Gastroesophageal sphincter (tissue), 4 donors: ENCODE data around the gene C6orf132. TPM values are rescaled to one million over a fixed set of nuclear protein-coding genes. Genes with fewer than 3 reads are reported as not detected.

ENCODE experiments used
- ATAC-seq: fragments of 150-250 bp; one replicate; pipeline ENCODE4 v1.9.1; 2016; ENCODE audit warnings: mild to moderate bottlenecking, moderate library complexity
- H3K27ac ChIP-seq, 4 donors: fragments of 200-600 bp; sonication (generic) in 3 of 4; 1 replicate in 3 of 4; 2 replicates in 1 of 4; pipeline ENCODE4 v1.5.1; 2016 to 2019
- H3K27me3 ChIP-seq: fragments of 200-600 bp; sonication (generic); one replicate; pipeline ENCODE4 v1.5.1; 2019
- H3K36me3 ChIP-seq, 2 donors: fragments of 200-600 bp; sonication (generic); one replicate each; pipeline ENCODE4 v1.5.1; 2019; ENCODE audit warnings: control low read depth in 1 of 2
- H3K4me1 ChIP-seq, 3 donors: fragments of 200-600 bp; sonication (generic); 1 replicate in 2 of 3; 2 replicates in 1 of 3; pipeline ENCODE4 v1.5.1; 2016 to 2019; ENCODE audit warnings: control low read depth in 2 of 3
- H3K4me3 ChIP-seq, 2 donors: fragments of 200-600 bp; sonication (generic); one replicate each; pipeline ENCODE4 v1.5.1; 2019; ENCODE audit warnings: mild to moderate bottlenecking in 1 of 2, moderate library complexity in 1 of 2
- H3K9me3 ChIP-seq, 3 donors: fragments of 200-600 bp; sonication (generic); one replicate each; pipeline ENCODE4 v1.5.1; 2017 to 2019; ENCODE audit warnings: control low read depth in 2 of 3
- CTCF ChIP-seq, 4 experiments: fragments of 200-600 bp in 2 of 4; fragments of 450-650 bp in 2 of 4; sonication (generic) in 1 of 4; IDR thresholded peaks; one replicate each; pipeline ENCODE4 v1.5.1; 2017 to 2019; ENCODE audit warnings: antibody characterized with exemption in 4 of 4, mild to moderate bottlenecking in 2 of 4, moderate library complexity in 2 of 4
- EP300 ChIP-seq: sonication (generic); formaldehyde crosslinking; IDR thresholded peaks from one replicate; pipeline ENCODE4 v1.6.1; 2017; ENCODE audit warnings: antibody characterized with exemption, mild to moderate bottlenecking
- POLR2A ChIP-seq, 2 donors: fragments of 450-650 bp; IDR thresholded peaks; one replicate each; pipeline ENCODE4 v1.6.1; 2017; ENCODE audit warnings: antibody characterized with exemption in 2 of 2, mild to moderate bottlenecking in 2 of 2, moderate library complexity in 1 of 2
- POLR2AphosphoS5 ChIP-seq: sonication (generic); formaldehyde crosslinking; IDR thresholded peaks from one replicate; pipeline ENCODE4 v1.6.1; 2017; ENCODE audit warnings: antibody characterized with exemption
- WGBS, 2 donors: methylation state at CpG; one replicate each; pipeline ENCODE4 v1.1.5; 2018; ENCODE audit warnings: low coverage in 1 of 2; 5-methylcytosine and 5-hydroxymethylcytosine counted together
- total RNA-seq, 4 donors: library from RNA; depleted of rRNA; stranded (reverse); fragments of >200 nt; gene quantifications; one replicate each; pipeline ENCODE4 v1.1.0, GENCODE V29; 2016

Gene C6orf132
- total RNA-seq, 4 donors from 2014 or later, result 0.93 to 12.1 (median 1.4) TPM

- TF ChIP-seq CTCF (IDR thresholded peaks at IDR 0.05) (no peak), POLR2AphosphoS5 (no peak), EP300 (no peak), POLR2A (IDR thresholded peaks at IDR 0.05) (no peak)
- 79 to 81% methylated on average over 2 of the region's 2 CpGs for WGBS, 2 donors
- H3K36me3 ChIP-seq, result peaks cover 0 to 97% of the 10 kb centered on the region in 2 donors
- no peak overlapping the region for H3K27ac ChIP-seq
- H3K4me3 ChIP-seq, result no peak overlapping the region
- H3K27me3 ChIP-seq, result no peaks in the 10 kb centered on the region
- no peaks in the 10 kb centered on the region for H3K9me3 ChIP-seq
- no peak for ATAC-seq
- H3K4me1 ChIP-seq, result no peaks in the 10 kb centered on the region
These were observed 69.1 kb downstream of the C6orf132 start for GRCh38 chr6:42073287-42073686.

DNA sequence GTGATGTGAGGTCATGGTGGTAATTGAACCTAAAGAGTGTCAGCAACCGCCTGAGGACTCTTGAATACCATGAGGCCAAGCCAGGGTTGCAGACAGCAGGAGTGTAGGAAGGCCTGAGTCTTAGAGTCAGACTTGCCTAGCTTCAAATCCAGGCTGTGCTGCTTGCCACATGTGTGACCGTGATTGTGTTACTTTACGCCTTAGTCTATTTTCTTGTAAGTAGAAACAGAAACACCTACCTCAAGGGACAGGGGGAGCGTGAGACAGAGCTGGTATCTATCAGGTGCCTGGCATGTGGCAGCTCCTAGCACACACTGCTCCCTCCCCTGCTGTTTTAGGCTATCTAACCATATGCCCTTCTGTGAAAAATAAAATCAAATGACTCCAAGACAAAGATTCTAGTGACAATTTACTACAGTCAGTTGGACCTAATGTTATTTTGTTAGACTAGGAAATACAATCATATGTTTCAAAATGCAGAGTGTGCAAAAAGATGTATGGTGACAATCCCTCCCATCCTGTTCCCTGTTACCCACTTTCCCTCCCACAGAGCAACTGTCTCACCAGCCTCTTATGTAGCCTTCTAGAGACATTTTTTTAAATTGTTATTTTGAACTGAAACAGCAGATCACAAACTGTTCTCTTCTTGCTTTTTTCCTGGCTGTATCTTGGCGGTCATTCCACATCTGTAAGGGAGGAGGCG lies 70.4 kb downstream of the C6orf132 start:
- Histone ChIP-seq H3K4me3 (no peak overlapping the region), H3K27ac (no peak overlapping the region), H3K27me3 (no peaks in the 10 kb centered on the region), H3K36me3 (peaks cover 0 to 97% of the 10 kb centered on the region in 2 donors), H3K4me1 (no peaks in the 10 kb centered on the region), H3K9me3 (no peaks in the 10 kb centered on the region)
- TF ChIP-seq CTCF (IDR thresholded peaks at IDR 0.05) (no peak), POLR2AphosphoS5 (no peak), EP300 (no peak), POLR2A (IDR thresholded peaks at IDR 0.05) (no peak)
- no peak for ATAC-seq
- 60 to 72% methylated on average over 4 to 5 of the region's 6 CpGs for WGBS, 2 donors

GRCh38 chr6:42068872-42069522 lies 73.4 kb downstream of the C6orf132 start:
- H3K27ac ChIP-seq, result no peak overlapping the region
- 96 to 100% methylated on average over 1 to 5 of the region's 5 CpGs for WGBS, 2 donors
- H3K4me3 ChIP-seq, result no peak overlapping the region
- H3K9me3 ChIP-seq, result no peaks in the 10 kb centered on the region
- peaks cover 0 to 100% of the 10 kb centered on the region in 2 donors for H3K36me3 ChIP-seq
- no peak for TF ChIP-seq POLR2A (IDR thresholded peaks at IDR 0.05)
- TF ChIP-seq CTCF (IDR thresholded peaks at IDR 0.05), result no peak
- TF ChIP-seq EP300, result no peak
- no peak for TF ChIP-seq POLR2AphosphoS5
- ATAC-seq, result no peak
- no peaks in the 10 kb centered on the region for H3K4me1 ChIP-seq
- no peaks in the 10 kb centered on the region for H3K27me3 ChIP-seq

DNA sequence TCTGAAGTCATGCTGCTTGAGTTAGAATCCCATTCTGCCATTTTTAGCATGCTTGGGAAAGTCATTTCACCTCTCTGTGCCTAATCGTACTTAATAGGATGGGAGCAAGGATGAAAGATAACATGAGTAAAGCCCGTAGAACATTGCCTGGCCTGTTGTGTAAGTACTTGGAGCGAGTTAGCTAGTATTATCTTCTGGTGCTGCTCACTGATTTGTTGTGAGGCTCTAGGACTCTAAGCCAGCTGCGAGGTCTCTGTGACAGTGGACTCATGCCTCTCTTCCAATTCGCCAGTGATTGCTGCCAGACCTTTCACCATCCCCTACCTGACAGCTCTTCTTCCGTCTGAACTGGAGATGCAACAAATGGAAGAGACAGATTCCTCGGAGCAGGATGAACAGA lies 74.2 kb downstream of the C6orf132 start:
- 90 to 95% methylated on average over 3 to 4 of the region's 7 CpGs for WGBS, 2 donors
- H3K9me3 ChIP-seq, result no peaks in the 10 kb centered on the region
- H3K27me3 ChIP-seq, result no peaks in the 10 kb centered on the region
- H3K4me1 ChIP-seq, result no peaks in the 10 kb centered on the region
- H3K27ac ChIP-seq, result no peak overlapping the region
- no peak for ATAC-seq
- peaks cover 0 to 100% of the 10 kb centered on the region in 2 donors for H3K36me3 ChIP-seq
- no peak overlapping the region for H3K4me3 ChIP-seq
- no peak for TF ChIP-seq POLR2AphosphoS5
- no peak for TF ChIP-seq CTCF (IDR thresholded peaks at IDR 0.05)
- no peak for TF ChIP-seq POLR2A (IDR thresholded peaks at IDR 0.05)
- no peak for TF ChIP-seq EP300

- no peak for ATAC-seq
- H3K9me3 ChIP-seq, result no peaks in the 10 kb centered on the region
- H3K27ac ChIP-seq, result no peak overlapping the region
- H3K4me3 ChIP-seq, result no peak overlapping the region
- no peaks in the 10 kb centered on the region for H3K4me1 ChIP-seq
- WGBS, 2 donors, result 86 to 93% methylated on average over 1 to 6 of the region's 13 CpGs
- TF ChIP-seq EP300 (no peak), POLR2A (IDR thresholded peaks at IDR 0.05) (no peak), POLR2AphosphoS5 (no peak), CTCF (IDR thresholded peaks at IDR 0.05) (no peak)
- H3K36me3 ChIP-seq, result peaks cover 4 to 100% of the 10 kb centered on the region in 2 donors
- H3K27me3 ChIP-seq, result no peaks in the 10 kb centered on the region
These were observed 76.2 kb downstream of the C6orf132 start for GRCh38 chr6:42066156-42066675.
